Neuron (in vitro differentiated cells): ENCODE measurements around the gene LIPN.

ENCODE experiments used
- H2AFZ ChIP-seq: one replicate; pipeline ENCODE4 v1.6.1; 2013; ENCODE audit warnings: low read depth, mild to moderate bottlenecking, inconsistent platforms, low read length, moderate library complexity
- H3K27me3 ChIP-seq: one replicate; pipeline ENCODE4 v1.6.1; 2013; ENCODE audit warnings: low read length; ENCODE audit not compliant: insufficient read depth
- H3K36me3 ChIP-seq: one replicate; pipeline ENCODE4 v1.6.1; 2013; ENCODE audit warnings: low read length; ENCODE audit not compliant: insufficient read depth
- H3K4me1 ChIP-seq: one replicate; pipeline ENCODE4 v1.6.1; 2013; ENCODE audit warnings: low read length; ENCODE audit not compliant: insufficient read depth
- H3K4me3 ChIP-seq: 2 replicates; pipeline ENCODE4 v1.5.1; 2013; ENCODE audit warnings: mild to moderate bottlenecking, low read length, moderate library complexity
- H3K9me3 ChIP-seq: one replicate; pipeline ENCODE4 v1.6.1; 2013; ENCODE audit warnings: low read length

The LIPN gene

GRCh38 chr10:88813200-88813599 lies 53.4 kb downstream of the LIPN start:
- peaks cover 7% of the 10 kb centered on the region for H3K27me3 ChIP-seq
- no peak overlapping the region for H3K4me3 ChIP-seq
- no peaks in the 10 kb centered on the region for H3K4me1 ChIP-seq
- H3K9me3 ChIP-seq, result no peaks in the 10 kb centered on the region
- no peaks in the 10 kb centered on the region for H3K36me3 ChIP-seq
- H2AFZ ChIP-seq, result no peak overlapping the region

DNA sequence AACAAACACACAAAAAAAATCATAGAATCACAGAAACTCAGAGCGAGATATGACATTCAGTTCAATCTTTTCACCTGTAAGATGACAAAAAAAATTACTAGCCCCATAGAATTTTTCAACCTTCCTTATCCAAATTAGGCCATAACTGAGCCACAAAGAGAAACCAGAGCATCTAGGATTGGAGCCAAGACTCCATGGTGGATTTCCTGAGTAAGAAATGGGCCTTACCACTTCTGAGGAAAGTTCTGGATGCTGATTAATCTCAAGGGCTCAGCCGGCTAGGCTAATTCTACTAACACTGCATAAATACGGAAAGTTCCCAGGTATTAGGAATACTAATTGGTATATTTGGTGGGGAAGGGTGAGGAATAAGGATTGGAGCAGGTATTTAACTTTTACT lies 59.5 kb downstream of the LIPN start:
- no peak overlapping the region for H2AFZ ChIP-seq
- H3K27me3 ChIP-seq, result no peaks in the 10 kb centered on the region

GRCh38 chr10:88820748-88821401 lies 61.1 kb downstream of the LIPN start:
- Histone ChIP-seq H3K27me3 (no peaks in the 10 kb centered on the region), H3K36me3 (no peaks in the 10 kb centered on the region), H3K4me3 (no peak overlapping the region), H3K4me1 (no peaks in the 10 kb centered on the region), H3K9me3 (no peaks in the 10 kb centered on the region), H2AFZ (no peak overlapping the region)

More for the DNA sequence above, 59.5 kb downstream of the LIPN start:
- Histone ChIP-seq H3K36me3 (no peaks in the 10 kb centered on the region), H3K4me1 (no peaks in the 10 kb centered on the region), H3K9me3 (no peaks in the 10 kb centered on the region), H3K4me3 (no peak overlapping the region)

- Histone ChIP-seq H3K27me3 (no peaks in the 10 kb centered on the region), H3K4me3 (no peak overlapping the region), H3K9me3 (no peaks in the 10 kb centered on the region), H3K36me3 (no peaks in the 10 kb centered on the region), H2AFZ (no peak overlapping the region), H3K4me1 (no peaks in the 10 kb centered on the region)
Measured at GRCh38 chr10:88826388-88826787, 66.6 kb downstream of the LIPN start.

- no peak overlapping the region for H3K4me3 ChIP-seq
- H3K36me3 ChIP-seq, result no peaks in the 10 kb centered on the region
- H3K4me1 ChIP-seq, result no peaks in the 10 kb centered on the region
- H3K27me3 ChIP-seq, result no peaks in the 10 kb centered on the region
- H2AFZ ChIP-seq, result no peak overlapping the region
- no peaks in the 10 kb centered on the region for H3K9me3 ChIP-seq
Measured at GRCh38 chr10:88827671-88828070, 67.9 kb downstream of the LIPN start.

DNA sequence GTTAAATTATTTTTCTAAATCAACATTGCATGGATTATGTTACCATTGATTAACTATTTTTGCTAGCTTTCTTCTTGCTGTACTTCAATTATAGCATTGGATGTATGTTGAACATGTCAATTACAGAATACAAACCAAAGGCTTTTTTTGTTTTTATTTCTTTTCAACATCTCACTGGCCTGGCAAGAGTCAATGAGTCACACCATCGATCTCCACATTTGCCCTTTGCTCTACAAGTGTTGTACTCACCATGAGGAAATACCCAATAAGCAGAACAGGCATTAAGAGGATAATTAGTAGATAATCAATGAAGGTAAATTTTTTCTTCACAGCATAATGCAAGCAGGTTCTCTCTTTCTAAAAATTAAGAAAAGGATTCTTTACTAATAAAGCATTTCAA lies 68.5 kb downstream of the LIPN start:
- Histone ChIP-seq H3K27me3 (no peaks in the 10 kb centered on the region), H3K36me3 (no peaks in the 10 kb centered on the region), H2AFZ (no peak overlapping the region), H3K4me3 (no peak overlapping the region), H3K4me1 (no peaks in the 10 kb centered on the region), H3K9me3 (no peaks in the 10 kb centered on the region)
